GM18508 (cell line): Measurements from ENCODE around the gene FNBP1.

Experiments used
- ATAC-seq: cut with Tn5 transposase; IDR thresholded peaks from one replicate; pipeline ENCODE4 v1.9.1; 2021; ENCODE audit warnings: moderate number of reproducible peaks; ENCODE audit not compliant: insufficient read depth, unreplicated experiment

FNBP1 gene

GRCh38 chr9:130042885-130043653, at the start of gene FNBP1:
Gene FNBP1, minus strand, starts transcription at chr9:130043189. Its CDS starts 214 bp downstream, at chr9:130042975.
- ATAC-seq, result no peak

GRCh38 chr9:130090915-130091314, 47.9 kb upstream of the FNBP1 start:
- ATAC-seq, result no peak

GRCh38 chr9:130089141-130089540, 46.2 kb upstream of the FNBP1 start:
- no peak for ATAC-seq

- no peak for ATAC-seq
Observed at GRCh38 chr9:130088051-130088450, 45.1 kb upstream of the FNBP1 start.

GRCh38 chr9:130084337-130084736, 41.3 kb upstream of the FNBP1 start:
- ATAC-seq, result no peak

GRCh38 chr9:130078547-130078946, 35.6 kb upstream of the FNBP1 start:
- no peak for ATAC-seq

GRCh38 chr9:130073373-130073772, 30.4 kb upstream of the FNBP1 start:
- ATAC-seq, result no peak

GRCh38 chr9:130072515-130073235, 29.7 kb upstream of the FNBP1 start:
- no peak for ATAC-seq

- ATAC-seq, result no peak
Observed at GRCh38 chr9:130069048-130069447, 26.1 kb upstream of the FNBP1 start.

- ATAC-seq, result no peak
Observed at GRCh38 chr9:130064621-130065020, 21.6 kb upstream of the FNBP1 start.

GRCh38 chr9:130062750-130063149, 19.8 kb upstream of the FNBP1 start:
- no peak for ATAC-seq

GRCh38 chr9:130060296-130060695, 17.3 kb upstream of the FNBP1 start:
- ATAC-seq, result no peak

GRCh38 chr9:130058887-130059286, 15.9 kb upstream of the FNBP1 start:
- no peak for ATAC-seq

GRCh38 chr9:130058154-130058553, 15.2 kb upstream of the FNBP1 start:
- ATAC-seq, result no peak

- ATAC-seq, result no peak
Observed at GRCh38 chr9:130054820-130055219, 11.8 kb upstream of the FNBP1 start.

GRCh38 chr9:130054325-130054786, 11.4 kb upstream of the FNBP1 start:
- ATAC-seq, result no peak

GRCh38 chr9:130053504-130054324, 10.7 kb upstream of the FNBP1 start, which contains the start of gene GPR107:
Gene GPR107, plus strand, starts transcription at chr9:130053906. Its CDS starts 27 bp downstream, at chr9:130053933.
- no peak for ATAC-seq

- ATAC-seq, result no peak
Observed at GRCh38 chr9:130053109-130053503, 10.1 kb upstream of the FNBP1 start.

GRCh38 chr9:130051855-130052254, 8.9 kb upstream of the FNBP1 start:
- no peak for ATAC-seq

GRCh38 chr9:130050462-130050861, 7.5 kb upstream of the FNBP1 start:
- no peak for ATAC-seq
